ENCODE data around the gene RPRML. TPM values are rescaled to one million over a fixed set of nuclear protein-coding genes. Genes with fewer than 3 reads are reported as not detected.

The RPRML gene
- total RNA-seq, 2 experiments from 2014 or later = not detected

DNA sequence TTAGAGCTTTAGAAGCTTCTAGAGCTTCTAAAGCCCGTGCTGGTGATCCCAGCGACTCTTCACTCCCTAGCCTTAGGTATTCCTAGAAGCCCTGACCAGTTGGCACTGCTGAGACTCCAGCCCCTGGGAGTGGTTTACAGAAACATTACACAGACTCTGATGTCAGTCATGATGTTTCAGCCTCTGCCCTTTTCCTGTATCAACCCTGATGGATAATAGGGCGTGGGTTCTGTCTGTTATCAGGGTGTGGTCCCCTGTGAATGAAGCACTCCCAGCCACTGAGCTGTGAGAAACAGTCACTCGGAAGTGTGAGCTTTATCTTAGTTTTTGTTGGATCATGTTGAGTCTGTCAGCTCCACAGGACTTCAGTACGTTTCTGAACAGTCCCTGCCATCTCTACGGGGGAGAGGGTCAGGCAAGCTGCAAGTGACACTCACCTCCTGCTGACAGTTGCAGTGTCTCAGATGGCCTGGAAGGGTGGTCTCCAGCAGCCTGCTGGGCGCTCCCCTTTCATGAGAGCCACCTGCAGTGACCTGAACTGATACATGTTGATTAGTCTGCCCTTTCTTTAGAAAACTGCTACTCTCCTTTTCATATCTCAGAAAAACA is 43.3 kb downstream of the RPRML start:
- TF ChIP-seq CTCF (IDR thresholded peaks at IDR 0.05) = no peak
- H3K4me3 Mint-ChIP-seq = no peak overlapping the region
- peaks cover 100% of the 10 kb centered on the region for H3K36me3 Mint-ChIP-seq (ENCODE audit: low read depth)
- Histone ChIP-seq H3K9me3 (ENCODE audit: control insufficient read depth in 1 of 2, insufficient read depth in 1 of 2, low read length in 2 of 2) (no peaks in the 10 kb centered on the region), H3K36me3 (ENCODE audit: insufficient read depth, low read length) (peaks cover 99% of the 10 kb centered on the region), H3K4me3 (ENCODE audit: low read length) (no peak overlapping the region), H3K27me3 (ENCODE audit: control insufficient read depth in 1 of 2, insufficient read depth in 2 of 2, low read length in 2 of 2) (no peaks in the 10 kb centered on the region), H3K4me1 (ENCODE audit: insufficient read depth, low read length) (no peaks in the 10 kb centered on the region), H3K27ac (ENCODE audit: low read depth in 1 of 2, low read length in 2 of 2) (no peak overlapping the region)
- peaks cover 2% of the 10 kb centered on the region for H3K4me1 Mint-ChIP-seq (ENCODE audit: low read depth)
- DNase-seq (no peak), ATAC-seq (ENCODE audit: poor library complexity) (no peak)
- H3K27me3 Mint-ChIP-seq = no peaks in the 10 kb centered on the region
- H3K9me3 Mint-ChIP-seq = no peaks in the 10 kb centered on the region
- ChIA-PET POLR2A (no interaction called here), CTCF (no interaction called here)
- intact Hi-C loops (cut with DNase I, micrococcal nuclease) = no loop called here
- no peak overlapping the region for H3K27ac Mint-ChIP-seq

DNA sequence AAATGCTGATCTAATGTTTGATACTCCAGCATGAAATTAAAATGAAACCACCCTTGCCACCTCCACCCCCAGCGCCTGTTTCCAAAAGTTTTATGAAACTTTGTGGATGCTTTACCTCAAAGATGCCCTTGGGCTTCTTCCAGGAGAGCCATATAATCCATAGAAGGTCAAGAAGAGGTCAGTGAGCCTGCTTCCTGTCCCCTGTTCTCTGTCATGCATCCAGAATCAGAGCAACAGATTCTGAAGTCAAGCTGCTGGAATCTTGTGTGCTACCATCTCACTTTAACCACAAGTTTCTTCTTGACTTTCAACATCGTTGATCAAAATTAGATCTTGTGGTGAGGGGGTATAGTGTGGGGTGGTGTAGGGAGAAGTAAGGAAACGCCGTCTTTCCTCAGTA is 47.5 kb downstream of the RPRML start:
- Histone ChIP-seq H3K36me3 (ENCODE audit: insufficient read depth, low read length) (peaks cover 70% of the 10 kb centered on the region), H3K4me1 (ENCODE audit: insufficient read depth, low read length) (peaks cover 7% of the 10 kb centered on the region), H3K9me3 (ENCODE audit: control insufficient read depth in 1 of 2, insufficient read depth in 1 of 2, low read length in 2 of 2) (no peaks in the 10 kb centered on the region), H3K4me3 (ENCODE audit: low read length) (no peak overlapping the region), H3K27me3 (ENCODE audit: control insufficient read depth in 1 of 2, insufficient read depth in 2 of 2, low read length in 2 of 2) (no peaks in the 10 kb centered on the region), H3K27ac (ENCODE audit: low read depth in 1 of 2, low read length in 2 of 2) (no peak overlapping the region)
- Mint-ChIP-seq H3K4me3 (no peak overlapping the region), H3K27me3 (no peaks in the 10 kb centered on the region), H3K36me3 (ENCODE audit: low read depth) (peaks cover 85% of the 10 kb centered on the region), H3K9me3 (no peaks in the 10 kb centered on the region), H3K27ac (no peak overlapping the region), H3K4me1 (ENCODE audit: low read depth) (peaks cover 28% of the 10 kb centered on the region)
- CTCF ChIA-PET = no interaction called here
- ATAC-seq (ENCODE audit: poor library complexity) (no peak), DNase-seq (no peak)
- intact Hi-C loops (cut with DNase I, micrococcal nuclease) = no loop called here
- no peak for TF ChIP-seq CTCF (IDR thresholded peaks at IDR 0.05)
- POLR2A ChIA-PET = no interaction called here

GRCh38 chr17:46930051-46930450 is 49.0 kb downstream of the RPRML start:
- no peak overlapping the region for H3K4me3 ChIP-seq (ENCODE audit: low read length)
- ATAC-seq (ENCODE audit: poor library complexity) = no peak
- CTCF ChIA-PET = interaction anchor here (0.6 to 1.2 kb wide), 2 partner anchors 11 to 239 kb away, joined by 3 read pairs; no protein-coding TSS in a partner anchor
- H3K27ac ChIP-seq (ENCODE audit: low read depth in 1 of 2, low read length in 2 of 2) = no peak overlapping the region
- intact Hi-C loops (cut with DNase I, micrococcal nuclease) = no loop called here
- Mint-ChIP-seq H3K4me1 (ENCODE audit: low read depth) (peaks cover 43% of the 10 kb centered on the region), H3K36me3 (ENCODE audit: low read depth) (peaks cover 70% of the 10 kb centered on the region), H3K27ac (no peak overlapping the region), H3K4me3 (no peak overlapping the region), H3K27me3 (no peaks in the 10 kb centered on the region), H3K9me3 (no peaks in the 10 kb centered on the region)
- no peaks in the 10 kb centered on the region for H3K27me3 ChIP-seq (ENCODE audit: control insufficient read depth in 1 of 2, insufficient read depth in 2 of 2, low read length in 2 of 2)
- POLR2A ChIA-PET = no interaction called here
- no peaks in the 10 kb centered on the region for H3K9me3 ChIP-seq (ENCODE audit: control insufficient read depth in 1 of 2, insufficient read depth in 1 of 2, low read length in 2 of 2)
- no peak for TF ChIP-seq CTCF (IDR thresholded peaks at IDR 0.05)
- no peak for DNase-seq
- H3K36me3 ChIP-seq (ENCODE audit: insufficient read depth, low read length) = peaks cover 58% of the 10 kb centered on the region
- H3K4me1 ChIP-seq (ENCODE audit: insufficient read depth, low read length) = peaks cover 11% of the 10 kb centered on the region

Data from CD4-positive, alpha-beta T cell (primary cell).